Osteoblast (primary cell): ENCODE measurements around the gene POM121C. TPM values are rescaled to one million over a fixed set of nuclear protein-coding genes. Genes with fewer than 3 reads are reported as not detected.
"Not testable (repeated sequence)": the region's sequence is repeated elsewhere in the genome, so short reads cannot be mapped to it uniquely, and the experiment has no call there.

ENCODE experiments used
- DNase-seq: peaks from one replicate; pipeline ENCODE4 v3.0.0; 2011; ENCODE audit warnings: low spot score, mixed read lengths; ENCODE audit not compliant: insufficient read length; ENCODE audit errors: missing footprints
- H2AFZ ChIP-seq: 2 replicates; pipeline ENCODE4 v1.6.0; 2011; ENCODE audit warnings: mild to moderate bottlenecking, low read length
- H3K27ac ChIP-seq: 2 replicates; pipeline ENCODE4 v1.5.1; 2011; ENCODE audit warnings: mild to moderate bottlenecking, low read depth, low read length, moderate library complexity
- H3K27me3 ChIP-seq: 2 replicates; pipeline ENCODE4 v1.6.0; 2012; ENCODE audit warnings: mild to moderate bottlenecking, control low read depth, inconsistent platforms, low read length, moderate library complexity; ENCODE audit not compliant: insufficient read depth
- H3K36me3 ChIP-seq: 2 replicates; pipeline ENCODE4 v1.5.1; 2011; ENCODE audit warnings: mild to moderate bottlenecking, low read length, control low read depth, moderate library complexity; ENCODE audit not compliant: insufficient read depth
- H3K4me1 ChIP-seq: 2 replicates; pipeline ENCODE4 v1.5.1; 2011; ENCODE audit warnings: mild to moderate bottlenecking, low read length, control low read depth, moderate library complexity; ENCODE audit not compliant: insufficient read depth
- H3K4me2 ChIP-seq: 2 replicates; pipeline ENCODE4 v1.6.0; 2011; ENCODE audit warnings: mild to moderate bottlenecking, low read length; ENCODE audit not compliant: insufficient read depth
- H3K4me3 ChIP-seq: fragments of 200-600 bp; sonication (generic); 3 replicates; pipeline ENCODE4 v1.5.1; 2012; ENCODE audit warnings: mild to moderate bottlenecking, low read length, inconsistent platforms; ENCODE audit not compliant: insufficient read depth
- H3K79me2 ChIP-seq: 2 replicates; pipeline ENCODE4 v1.6.0; 2012; ENCODE audit warnings: mild to moderate bottlenecking, low read length, control low read depth, inconsistent platforms; ENCODE audit not compliant: insufficient read depth
- H3K9me3 ChIP-seq: 2 replicates; pipeline ENCODE4 v1.5.1; 2011; ENCODE audit warnings: low read depth, low read length, control low read depth
- H4K20me1 ChIP-seq: 2 replicates; pipeline ENCODE4 v1.6.0; 2012; ENCODE audit warnings: mild to moderate bottlenecking, low read length, control low read depth; ENCODE audit not compliant: insufficient read depth
- total RNA-seq: library from RNA; depleted of rRNA; stranded (reverse); fragments of >200 nt; gene quantifications from 2 replicates; pipeline ENCODE4 v1.2.3, GENCODE V29; 2012

Gene POM121C
- total RNA-seq, 1 donor, result 13.8 TPM

GRCh38 chr7:75400575-75400974, 85.5 kb downstream of the POM121C start:
- not testable (repeated sequence) for H3K79me2 ChIP-seq, H3K36me3 ChIP-seq, H4K20me1 ChIP-seq, H3K27me3 ChIP-seq, H3K27ac ChIP-seq, H3K4me2 ChIP-seq, H3K9me3 ChIP-seq, DNase-seq, H3K4me3 ChIP-seq, H2AFZ ChIP-seq, H3K4me1 ChIP-seq

DNA sequence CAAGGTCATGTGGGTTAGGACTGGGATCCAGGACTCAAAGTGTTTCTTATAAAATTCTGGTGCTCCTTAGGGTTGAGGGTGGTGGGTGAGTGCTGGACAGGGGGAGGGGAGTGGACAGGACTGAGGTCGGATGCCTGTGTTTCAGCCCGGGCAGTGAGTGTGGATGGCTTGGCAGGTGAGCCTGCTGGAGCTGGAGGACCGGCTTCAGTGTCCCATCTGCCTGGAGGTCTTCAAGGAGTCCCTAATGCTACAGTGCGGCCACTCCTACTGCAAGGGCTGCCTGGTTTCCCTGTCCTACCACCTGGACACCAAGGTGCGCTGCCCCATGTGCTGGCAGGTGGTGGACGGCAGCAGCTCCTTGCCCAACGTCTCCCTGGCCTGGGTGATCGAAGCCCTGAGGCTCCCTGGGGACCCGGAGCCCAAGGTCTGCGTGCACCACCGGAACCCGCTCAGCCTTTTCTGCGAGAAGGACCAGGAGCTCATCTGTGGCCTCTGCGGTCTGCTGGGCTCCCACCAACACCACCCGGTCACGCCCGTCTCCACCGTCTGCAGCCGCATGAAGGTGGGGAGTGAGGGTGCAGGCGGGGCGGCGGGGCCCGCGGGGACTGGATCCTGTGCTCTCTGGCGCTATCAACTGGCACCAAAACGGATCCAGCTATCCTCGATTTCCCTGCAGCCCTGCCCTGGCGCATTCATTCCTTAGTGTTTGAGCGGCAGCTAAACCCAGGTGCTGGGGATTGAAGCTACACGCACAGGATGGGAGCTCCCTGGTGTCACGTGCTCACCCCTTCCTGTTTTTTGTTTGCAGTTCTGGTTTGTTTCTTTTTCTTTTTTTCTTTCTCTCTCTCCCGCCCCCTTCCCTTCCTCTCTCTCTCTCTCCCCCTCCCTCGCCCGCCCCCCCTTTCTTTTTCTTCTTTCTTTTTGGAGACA, 87.1 kb downstream of the POM121C start:
- H3K27ac ChIP-seq, H3K36me3 ChIP-seq, H3K79me2 ChIP-seq, H3K4me1 ChIP-seq, H4K20me1 ChIP-seq, H3K4me3 ChIP-seq, H3K9me3 ChIP-seq, H3K27me3 ChIP-seq, DNase-seq, H2AFZ ChIP-seq, H3K4me2 ChIP-seq: not testable (repeated sequence)

DNA sequence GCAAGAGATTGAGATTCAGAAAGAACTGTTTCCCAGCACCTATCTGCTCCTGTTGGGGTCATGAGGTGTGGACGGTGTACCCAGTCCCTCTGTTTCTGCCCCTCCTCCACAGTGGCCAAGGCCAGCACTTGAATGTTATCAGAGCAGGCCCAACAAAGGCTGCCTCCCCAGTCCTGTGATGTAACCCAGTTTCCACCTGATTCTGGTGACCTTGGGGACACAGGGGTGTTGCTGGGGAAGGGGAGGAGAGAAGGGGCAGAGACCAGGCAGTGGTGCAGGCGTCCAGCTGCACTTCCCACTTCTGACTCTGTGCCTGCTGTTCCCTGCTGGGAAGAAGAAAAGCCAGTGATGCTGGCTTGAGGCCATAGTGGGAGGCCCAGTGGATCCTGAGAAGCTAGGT, 88.2 kb downstream of the POM121C start:
- not testable (repeated sequence) for H3K27ac ChIP-seq, H3K4me3 ChIP-seq, H3K9me3 ChIP-seq, H4K20me1 ChIP-seq, H3K4me2 ChIP-seq, H3K4me1 ChIP-seq, H3K36me3 ChIP-seq, H3K27me3 ChIP-seq, H2AFZ ChIP-seq, H3K79me2 ChIP-seq, DNase-seq

DNA sequence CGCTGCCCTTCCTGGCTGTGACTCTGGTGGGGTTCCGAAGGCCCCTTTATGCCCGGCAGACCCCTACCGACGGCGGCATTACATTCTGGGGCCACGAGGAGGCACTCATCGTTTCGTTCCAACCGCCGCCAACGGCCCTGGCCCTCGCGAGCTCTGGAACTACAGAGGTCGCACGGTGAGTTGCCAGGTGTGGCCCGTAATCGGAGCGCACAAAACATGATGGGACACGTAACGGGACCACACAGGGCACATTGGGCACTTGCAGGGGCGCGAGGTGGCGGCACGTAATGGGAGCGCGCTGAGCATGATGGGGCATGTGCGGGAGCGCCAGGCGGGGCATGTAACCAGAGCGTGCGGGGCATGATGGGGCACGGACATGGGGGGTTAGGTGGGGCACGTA, 90.8 kb downstream of the POM121C start, which contains the start of gene TRIM73:
TRIM73 (plus strand) TSS at position 301 of the 400 bp plus-strand sequence. CDS start 3,305 bp downstream, outside the sequence.
- H3K4me2 ChIP-seq, H3K79me2 ChIP-seq, H4K20me1 ChIP-seq, H3K4me3 ChIP-seq, H3K27ac ChIP-seq, H3K9me3 ChIP-seq, H3K4me1 ChIP-seq, H3K36me3 ChIP-seq, H3K27me3 ChIP-seq, DNase-seq, H2AFZ ChIP-seq: not testable (repeated sequence)

DNA sequence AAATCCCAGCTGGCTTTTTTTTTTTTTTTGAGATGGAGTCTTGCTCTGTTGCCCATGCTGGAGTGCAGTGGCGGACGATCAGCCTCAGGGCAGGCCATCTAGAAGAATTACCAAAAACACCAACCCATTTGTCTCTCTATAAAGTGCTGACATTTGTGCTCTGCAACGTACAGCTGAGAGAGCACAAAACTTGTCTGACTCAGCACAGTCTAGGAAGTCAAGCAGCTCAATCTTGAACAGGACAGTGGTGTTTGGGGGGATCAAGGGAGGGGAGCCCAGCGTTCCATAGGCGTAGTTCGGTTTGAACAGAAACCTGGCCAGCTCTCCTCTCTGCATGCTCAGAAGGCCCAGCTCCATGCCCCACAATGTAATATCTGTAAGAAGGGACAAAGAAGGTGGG, 92.9 kb downstream of the POM121C start:
- H4K20me1 ChIP-seq, H3K27me3 ChIP-seq, H3K4me1 ChIP-seq, H2AFZ ChIP-seq, H3K79me2 ChIP-seq, H3K27ac ChIP-seq, H3K4me2 ChIP-seq, DNase-seq, H3K4me3 ChIP-seq, H3K36me3 ChIP-seq, H3K9me3 ChIP-seq: not testable (repeated sequence)

DNA sequence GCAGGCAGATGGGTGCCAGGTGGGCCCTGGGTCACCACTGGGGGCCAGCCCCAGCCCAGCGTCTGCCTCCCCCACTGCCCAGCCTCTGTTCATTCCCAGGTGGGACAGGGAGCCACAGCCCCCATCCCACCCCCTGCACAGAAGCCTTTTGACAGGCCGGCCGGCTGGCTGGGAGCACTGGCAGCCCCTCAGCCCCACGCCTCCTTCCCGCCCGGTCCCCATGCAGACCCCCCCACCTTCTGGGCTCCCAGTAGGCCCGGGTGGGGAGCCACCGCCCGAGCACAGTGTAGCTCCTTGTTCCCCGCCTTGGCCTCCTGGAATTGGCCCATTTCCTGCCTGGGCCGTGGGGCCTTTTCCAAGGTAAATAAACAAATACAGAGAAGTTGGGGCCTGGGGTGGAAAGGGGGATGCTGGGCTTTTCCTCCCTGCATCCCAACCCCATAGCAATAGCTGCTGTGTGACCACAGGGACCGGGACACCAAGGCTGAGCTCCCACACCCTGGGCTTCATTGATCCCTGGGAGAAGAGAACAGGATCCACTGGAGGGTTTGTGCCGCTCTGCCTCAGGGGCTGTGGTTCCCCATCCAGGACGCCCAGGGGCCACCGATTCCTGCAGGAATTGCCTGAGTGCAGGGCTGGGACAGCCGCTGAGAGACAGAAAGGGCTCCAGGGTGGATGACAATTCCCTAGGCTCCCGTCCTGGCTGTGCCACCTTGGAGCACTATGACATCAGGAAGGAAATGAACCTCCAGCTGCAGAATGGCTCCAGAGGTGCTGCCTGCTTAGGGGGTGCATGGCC, 111.4 kb downstream of the POM121C start:
- H4K20me1 ChIP-seq, H3K36me3 ChIP-seq, H3K27ac ChIP-seq, H3K9me3 ChIP-seq, H3K4me2 ChIP-seq, DNase-seq, H3K27me3 ChIP-seq, H3K4me3 ChIP-seq, H3K4me1 ChIP-seq, H3K79me2 ChIP-seq, H2AFZ ChIP-seq: not testable (repeated sequence)

DNA sequence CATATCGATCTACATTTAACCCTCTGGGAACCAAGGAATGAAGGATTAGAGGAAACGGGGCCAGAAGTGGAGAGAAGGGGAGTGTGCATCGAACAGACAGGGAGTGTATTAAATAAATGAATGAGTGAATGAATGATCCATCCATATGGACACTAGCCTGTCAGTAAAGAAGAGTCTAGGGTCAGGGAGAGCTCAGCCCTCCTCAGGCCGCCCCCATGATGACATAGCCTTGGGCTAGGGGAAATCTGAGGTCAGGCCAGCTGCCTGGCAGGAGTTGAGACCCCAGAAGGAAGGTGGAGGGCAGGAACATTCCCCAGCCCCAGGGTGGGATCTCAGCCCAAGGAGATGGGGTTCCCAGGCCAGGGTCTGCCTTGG, 112.0 kb downstream of the POM121C start:
- H4K20me1 ChIP-seq, H3K79me2 ChIP-seq, H3K4me3 ChIP-seq, H2AFZ ChIP-seq, H3K9me3 ChIP-seq, H3K36me3 ChIP-seq, H3K27ac ChIP-seq, H3K27me3 ChIP-seq, DNase-seq, H3K4me1 ChIP-seq, H3K4me2 ChIP-seq: not testable (repeated sequence)

- H3K4me3 ChIP-seq, H3K79me2 ChIP-seq, H4K20me1 ChIP-seq, H3K36me3 ChIP-seq, H3K4me2 ChIP-seq, H3K4me1 ChIP-seq, H3K27me3 ChIP-seq, H2AFZ ChIP-seq, DNase-seq, H3K27ac ChIP-seq, H3K9me3 ChIP-seq: not testable (repeated sequence)
These were observed 118.8 kb downstream of the POM121C start for GRCh38 chr7:75367313-75367712.
